MCF 10A (cell line): ENCODE data around the gene TMEM143. TPM values are rescaled to one million over a fixed set of nuclear protein-coding genes. Genes with fewer than 3 reads are reported as not detected.

Experiments used
- BruUV-seq: library from RNA; stranded (reverse); fragments of 400-500 nt; replicated peaks from 2 replicates; lab custom pipeline; 2021; lab: Mats Ljungman, UMichigan
- CTCF ChIA-PET: fragments of 300-600 bp; sonication (Branson Sonifier 250); formaldehyde crosslinking; extraction: SDS; loops from one replicate; lab custom pipeline; 2021; ENCODE audit warnings: antibody characterized with exemption, inconsistent platforms; lab: Yijun Ruan, JAX
- POLR2A ChIA-PET: fragments of 300-600, 350-650 bp; sonication (Branson Sonifier 250); formaldehyde crosslinking; extraction: SDS; loops from one replicate; lab custom pipeline; 2020; ENCODE audit warnings: antibody characterized with exemption, inconsistent platforms; lab: Yijun Ruan, JAX
- DNase-seq: peaks from one replicate; pipeline ENCODE4 v3.0.0-alpha.2; 2018; ENCODE audit not compliant: unreplicated experiment
- H3K27ac Mint-ChIP-seq: one replicate; pipeline ENCODE4 v1.8.0; 2022; ENCODE audit warnings: mild to moderate bottlenecking, low read depth, mixed read lengths; ENCODE audit not compliant: unreplicated experiment
- H3K27me3 Mint-ChIP-seq: one replicate; pipeline ENCODE4 v1.8.0; 2022; ENCODE audit warnings: mixed read lengths; ENCODE audit not compliant: insufficient read depth, unreplicated experiment
- H3K36me3 Mint-ChIP-seq: one replicate; pipeline ENCODE4 v1.8.0; 2022; ENCODE audit warnings: mild to moderate bottlenecking, moderate library complexity, mixed read lengths; ENCODE audit not compliant: insufficient read depth, unreplicated experiment
- H3K4me1 Mint-ChIP-seq: one replicate; pipeline ENCODE4 v1.8.0; 2022; ENCODE audit warnings: mixed read lengths; ENCODE audit not compliant: insufficient read depth, unreplicated experiment
- H3K4me3 Mint-ChIP-seq: one replicate; pipeline ENCODE4 v1.8.0; 2022; ENCODE audit warnings: mild to moderate bottlenecking, moderate library complexity, mixed read lengths; ENCODE audit not compliant: unreplicated experiment
- H3K9me3 Mint-ChIP-seq: one replicate; pipeline ENCODE4 v1.8.0; 2022; ENCODE audit warnings: mixed read lengths; ENCODE audit not compliant: unreplicated experiment
- intact Hi-C: fragments of 100-400 bp; cut with micrococcal nuclease; formaldehyde crosslinking; loops from 2 replicates; pipeline ENCODE4 v1.14.1; 2022
- total RNA-seq: library from RNA; stranded (reverse); gene quantifications from 2 replicates; pipeline ENCODE4 v1.2.3, GENCODE V29; 2022
- TF ChIP-seq, protein P1 (sequence below): fragments of 200-600 bp; IDR thresholded peaks from one replicate; pipeline ENCODE4 v1.8.0; 2022; ENCODE audit warnings: antibody characterized with exemption, mild to moderate bottlenecking; ENCODE audit not compliant: unreplicated experiment

The TMEM143 gene
- total RNA-seq, 1 experiment from 2014 or later, result 6.0 TPM

DNA sequence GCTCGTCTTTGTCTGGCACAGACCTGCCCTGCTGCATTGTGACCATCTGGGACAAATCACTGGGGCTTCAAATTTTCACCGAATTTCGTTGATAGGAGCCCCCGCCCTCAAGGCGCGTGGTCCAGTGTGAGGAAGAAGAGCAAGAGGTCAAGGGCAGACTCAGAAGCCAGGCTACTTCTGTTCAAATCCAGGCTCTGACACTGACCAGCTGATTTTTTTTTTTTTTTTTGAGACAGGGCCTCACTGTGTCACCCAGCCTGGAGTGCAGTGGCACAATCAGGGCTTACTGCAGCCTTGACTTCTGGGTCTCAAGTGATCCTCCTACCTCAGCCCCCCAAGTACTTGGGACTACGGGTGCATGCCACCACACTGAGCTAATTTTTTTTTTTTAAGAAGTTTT is 7.6 kb upstream of the TMEM143 start:
- peaks cover 9% of the 10 kb centered on the region for H3K4me1 Mint-ChIP-seq
- intact Hi-C loops, result no loop called here
- DNase-seq, result no peak
- H3K4me3 Mint-ChIP-seq, result no peak overlapping the region
- TF ChIP-seq, protein P1, sequence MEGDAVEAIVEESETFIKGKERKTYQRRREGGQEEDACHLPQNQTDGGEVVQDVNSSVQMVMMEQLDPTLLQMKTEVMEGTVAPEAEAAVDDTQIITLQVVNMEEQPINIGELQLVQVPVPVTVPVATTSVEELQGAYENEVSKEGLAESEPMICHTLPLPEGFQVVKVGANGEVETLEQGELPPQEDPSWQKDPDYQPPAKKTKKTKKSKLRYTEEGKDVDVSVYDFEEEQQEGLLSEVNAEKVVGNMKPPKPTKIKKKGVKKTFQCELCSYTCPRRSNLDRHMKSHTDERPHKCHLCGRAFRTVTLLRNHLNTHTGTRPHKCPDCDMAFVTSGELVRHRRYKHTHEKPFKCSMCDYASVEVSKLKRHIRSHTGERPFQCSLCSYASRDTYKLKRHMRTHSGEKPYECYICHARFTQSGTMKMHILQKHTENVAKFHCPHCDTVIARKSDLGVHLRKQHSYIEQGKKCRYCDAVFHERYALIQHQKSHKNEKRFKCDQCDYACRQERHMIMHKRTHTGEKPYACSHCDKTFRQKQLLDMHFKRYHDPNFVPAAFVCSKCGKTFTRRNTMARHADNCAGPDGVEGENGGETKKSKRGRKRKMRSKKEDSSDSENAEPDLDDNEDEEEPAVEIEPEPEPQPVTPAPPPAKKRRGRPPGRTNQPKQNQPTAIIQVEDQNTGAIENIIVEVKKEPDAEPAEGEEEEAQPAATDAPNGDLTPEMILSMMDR, result no peak
- no peaks in the 10 kb centered on the region for H3K27me3 Mint-ChIP-seq
- H3K36me3 Mint-ChIP-seq, result no peaks in the 10 kb centered on the region
- no TSS peak for BruUV-seq
- CTCF ChIA-PET, result interaction anchor here (1.2 to 1.8 kb wide), 2 partner anchors 12 to 20 kb away, joined by 3 to 9 read pairs; partner anchors contain the start of gene KDELR1
- H3K27ac Mint-ChIP-seq, result no peak overlapping the region
- POLR2A ChIA-PET, result no interaction called here
- H3K9me3 Mint-ChIP-seq, result no peaks in the 10 kb centered on the region

DNA sequence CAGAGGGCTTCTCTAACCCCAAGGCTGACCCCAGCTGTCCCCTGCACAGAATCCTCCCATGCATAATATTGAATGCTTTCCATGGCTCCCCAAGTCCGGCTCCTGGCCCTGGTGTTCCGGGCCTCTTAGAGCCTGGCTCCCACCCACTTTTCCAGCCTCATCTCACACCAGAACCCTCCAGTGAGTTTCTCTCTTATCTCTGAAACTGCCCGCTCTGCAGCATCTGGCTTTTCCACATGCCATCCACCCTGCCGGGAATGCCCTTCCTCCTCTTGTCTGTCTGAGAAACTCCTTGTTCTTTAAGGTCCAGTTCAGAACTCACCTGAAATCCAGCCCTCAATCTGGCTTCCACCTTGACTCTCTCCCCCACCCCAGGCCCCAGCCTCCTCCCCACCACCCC is 7.2 kb upstream of the TMEM143 start:
- H3K36me3 Mint-ChIP-seq, result no peaks in the 10 kb centered on the region
- DNase-seq, result no peak
- no peak overlapping the region for H3K27ac Mint-ChIP-seq
- H3K9me3 Mint-ChIP-seq, result no peaks in the 10 kb centered on the region
- TF ChIP-seq, protein P1, result no peak
- ChIA-PET POLR2A (no interaction called here), CTCF (interaction anchor here (1.8 kb wide), 1 partner anchor 20 kb away, joined by 9 read pairs; the partner anchor contains the start of gene KDELR1)
- peaks cover 9% of the 10 kb centered on the region for H3K4me1 Mint-ChIP-seq
- intact Hi-C loops, result no loop called here
- H3K27me3 Mint-ChIP-seq, result no peaks in the 10 kb centered on the region
- no TSS peak for BruUV-seq
- no peak overlapping the region for H3K4me3 Mint-ChIP-seq

DNA sequence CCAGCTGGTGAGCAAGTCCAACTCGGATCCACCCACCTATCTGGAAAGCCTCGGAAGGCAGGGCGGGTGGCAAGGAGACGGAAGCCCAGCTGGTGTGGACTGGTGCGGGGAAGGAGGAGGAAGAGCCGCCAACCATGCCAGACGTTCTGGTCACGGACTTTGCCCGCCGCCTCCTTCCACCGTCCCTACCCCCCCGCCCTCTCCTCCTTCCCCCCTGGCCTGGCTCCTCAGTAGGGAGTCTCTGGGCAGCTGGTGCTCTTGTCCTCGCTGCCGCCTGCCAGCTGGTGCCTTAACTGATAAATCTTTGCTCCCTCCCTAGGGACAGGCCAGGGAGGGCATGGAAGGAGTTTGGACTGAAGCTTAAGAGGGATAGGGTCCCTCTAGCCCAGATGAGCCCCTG is 5.2 kb upstream of the TMEM143 start:
- intact Hi-C loops, result no loop called here
- no peaks in the 10 kb centered on the region for H3K36me3 Mint-ChIP-seq
- TF ChIP-seq, protein P1, result no peak
- CTCF ChIA-PET, result interaction anchor here (0.8 kb wide), 1 partner anchor 120 kb away, joined by 4 read pairs; no protein-coding TSS in a partner anchor
- BruUV-seq, result no TSS peak
- peaks cover 9% of the 10 kb centered on the region for H3K4me1 Mint-ChIP-seq
- H3K27ac Mint-ChIP-seq, result no peak overlapping the region
- H3K27me3 Mint-ChIP-seq, result no peaks in the 10 kb centered on the region
- no peaks in the 10 kb centered on the region for H3K9me3 Mint-ChIP-seq
- no peak for DNase-seq
- POLR2A ChIA-PET, result no interaction called here
- H3K4me3 Mint-ChIP-seq, result no peak overlapping the region

DNA sequence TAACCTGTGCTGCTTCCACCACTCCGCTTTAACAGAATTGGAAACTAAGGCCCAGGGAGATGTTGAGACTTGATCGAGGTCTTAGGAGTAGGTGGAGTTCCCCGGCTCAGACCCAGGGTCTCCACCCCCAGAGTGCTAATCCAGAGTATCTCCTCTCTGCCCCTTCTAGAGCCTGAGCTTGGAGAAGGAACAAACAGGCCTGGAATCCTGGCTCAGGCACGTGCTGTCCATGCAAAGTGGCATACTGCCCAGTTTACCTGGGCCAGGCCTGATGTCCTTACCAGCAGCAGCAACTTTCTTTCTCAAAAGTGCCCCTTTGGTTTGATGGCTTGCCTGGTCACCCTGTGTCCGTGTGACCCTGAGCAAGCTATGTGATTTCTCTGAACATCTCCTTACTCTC is 4.1 kb upstream of the TMEM143 start:
- Mint-ChIP-seq H3K27ac (no peak overlapping the region), H3K4me3 (no peak overlapping the region)

More for the DNA sequence above, 4.1 kb upstream of the TMEM143 start:
- no peaks in the 10 kb centered on the region for H3K27me3 Mint-ChIP-seq
- CTCF ChIA-PET, result interaction anchor here (0.5 to 0.7 kb wide), 2 partner anchors 24 to 318 kb away, joined by 3 to 5 read pairs; no protein-coding TSS in a partner anchor
- BruUV-seq, result no TSS peak
- no peak for DNase-seq
- no peaks in the 10 kb centered on the region for H3K36me3 Mint-ChIP-seq
- POLR2A ChIA-PET, result interaction anchor here (0.5 kb wide), 1 partner anchor 12 kb away, joined by 3 read pairs; no protein-coding TSS in a partner anchor
- peaks cover 3% of the 10 kb centered on the region for H3K4me1 Mint-ChIP-seq
- no peaks in the 10 kb centered on the region for H3K9me3 Mint-ChIP-seq
- TF ChIP-seq, protein P1, result no peak
- intact Hi-C loops, result no loop called here
